ENCODE results near the gene RNF10. TPM values are rescaled to one million over a fixed set of nuclear protein-coding genes. Genes with fewer than 3 reads are reported as not detected.

The RNF10 gene
- total RNA-seq, 1 experiment from 2014 or later = 153 TPM

GRCh38 chr12:120500581-120500980 lies 33.6 kb upstream of the RNF10 start:
- no peak overlapping the region for H3K27ac ChIP-seq (ENCODE audit: insufficient read length, low read depth, low read length)
- peaks cover 24 to 65% (median 50%) of the 10 kb centered on the region in 3 experiments; a peak in 6 of 7 replicates for H3K36me3 Mint-ChIP-seq (ENCODE audit: insufficient read depth in 1 of 3, low read depth in 3 of 3)

More at GRCh38 chr12:120500581-120500980, 33.6 kb upstream of the RNF10 start:
- H3K27ac Mint-ChIP-seq = peak overlapping the region in 1 of 3 experiments; percentile 39; a peak in 1 of 7 replicates
- Histone ChIP-seq H4K91ac (ENCODE audit: insufficient read length, low read depth, low read length) (no peak overlapping the region), H3K27me3 (ENCODE audit: insufficient read depth, low read length) (no peaks in the 10 kb centered on the region), H2BK20ac (ENCODE audit: low read depth, low read length, poor library complexity, severe bottlenecking) (no peak overlapping the region), H2BK120ac (ENCODE audit: low read depth, low read length, poor library complexity, severe bottlenecking) (no peak overlapping the region), H2BK15ac (ENCODE audit: low read depth, low read length) (no peak overlapping the region), H2AFZ (ENCODE audit: low read length) (no peak overlapping the region), H4K8ac (replicated peaks; ENCODE audit: insufficient read length, low read depth, low read length) (no peak overlapping the region), H4K5ac (ENCODE audit: insufficient read length, low read depth, low read length) (no peak overlapping the region), H3K4ac (ENCODE audit: low read depth, low read length) (no peak overlapping the region), H3K79me2 (ENCODE audit: insufficient read depth, low read length) (peaks cover 10% of the 10 kb centered on the region; the same call in 1 of the 2 replicates), H2AK5ac (ENCODE audit: insufficient read length, low read length) (no peak overlapping the region), H2BK12ac (ENCODE audit: insufficient read length, low read depth, low read length) (no peak overlapping the region), H3K56ac (ENCODE audit: insufficient read length, low read depth, low read length) (no peak overlapping the region), H3K14ac (ENCODE audit: insufficient read depth, low read length) (no peak overlapping the region), H3K18ac (ENCODE audit: insufficient read length, low read depth, low read length) (no peak overlapping the region), H3K9me3 (ENCODE audit: control insufficient read depth, low read depth, low read length) (no peaks in the 10 kb centered on the region), H3K23me2 (ENCODE audit: insufficient read length, low read depth, low read length, poor library complexity, severe bottlenecking) (peaks cover 7% of the 10 kb centered on the region), H3K79me1 (ENCODE audit: insufficient read depth, low read depth, low read length, poor library complexity, severe bottlenecking) (peaks cover 3% of the 10 kb centered on the region), H3T11ph (ENCODE audit: low read length) (no peak overlapping the region), H3K23ac (ENCODE audit: insufficient read length, low read depth, low read length) (no peak overlapping the region), H3K4me1 (ENCODE audit: insufficient read depth, low read length) (peaks cover 4% of the 10 kb centered on the region), H3K9ac (ENCODE audit: extremely low read depth, insufficient read length, low read length) (no peak overlapping the region), H4K20me1 (ENCODE audit: control insufficient read depth, insufficient read depth, insufficient read length) (no peaks in the 10 kb centered on the region), H3K4me2 (ENCODE audit: insufficient read depth, insufficient read length, low read length) (no peak overlapping the region), H2BK5ac (ENCODE audit: insufficient read length, low read length) (no peak overlapping the region)
- no peak overlapping the region for H3K4me3 Mint-ChIP-seq
- no peak for DNase-seq
- TF ChIP-seq, protein P1, sequence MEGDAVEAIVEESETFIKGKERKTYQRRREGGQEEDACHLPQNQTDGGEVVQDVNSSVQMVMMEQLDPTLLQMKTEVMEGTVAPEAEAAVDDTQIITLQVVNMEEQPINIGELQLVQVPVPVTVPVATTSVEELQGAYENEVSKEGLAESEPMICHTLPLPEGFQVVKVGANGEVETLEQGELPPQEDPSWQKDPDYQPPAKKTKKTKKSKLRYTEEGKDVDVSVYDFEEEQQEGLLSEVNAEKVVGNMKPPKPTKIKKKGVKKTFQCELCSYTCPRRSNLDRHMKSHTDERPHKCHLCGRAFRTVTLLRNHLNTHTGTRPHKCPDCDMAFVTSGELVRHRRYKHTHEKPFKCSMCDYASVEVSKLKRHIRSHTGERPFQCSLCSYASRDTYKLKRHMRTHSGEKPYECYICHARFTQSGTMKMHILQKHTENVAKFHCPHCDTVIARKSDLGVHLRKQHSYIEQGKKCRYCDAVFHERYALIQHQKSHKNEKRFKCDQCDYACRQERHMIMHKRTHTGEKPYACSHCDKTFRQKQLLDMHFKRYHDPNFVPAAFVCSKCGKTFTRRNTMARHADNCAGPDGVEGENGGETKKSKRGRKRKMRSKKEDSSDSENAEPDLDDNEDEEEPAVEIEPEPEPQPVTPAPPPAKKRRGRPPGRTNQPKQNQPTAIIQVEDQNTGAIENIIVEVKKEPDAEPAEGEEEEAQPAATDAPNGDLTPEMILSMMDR (conservative IDR thresholded peaks at IDR 0.05) = no peak
- H3K27me3 Mint-ChIP-seq (ENCODE audit: low read depth) = no peaks in the 10 kb centered on the region
- peaks cover 30 to 34% of the 10 kb centered on the region in 2 experiments for H3K4me1 Mint-ChIP-seq
- no peaks in the 10 kb centered on the region for H3K9me3 Mint-ChIP-seq
- no CpG with 5 or more reads among the region's 1 CpG for WGBS (ENCODE audit: extremely low coverage, insufficient read length, low lambda C conversion rate)

Data from H9 (cell line).